ENCODE data around the gene ACSL3. TPM values are rescaled to one million over a fixed set of nuclear protein-coding genes. Genes with fewer than 3 reads are reported as not detected.
"Not testable (repeated sequence)": the region's sequence is repeated elsewhere in the genome, so short reads cannot be mapped to it uniquely, and the experiment has no call there.

ACSL3 gene
- total and polyA plus RNA-seq, 12 donors: 12.7 to 67.2 (median 53.0) TPM

GRCh38 chr2:222915092-222915957 lies 54.5 kb downstream of the ACSL3 start:
- Histone ChIP-seq H3K4me1 (peaks cover 0 to 49% (median 28%) of the 10 kb centered on the region in 9 donors), H3K27ac (no peak overlapping the region), H3K36me3 (peaks cover 0 to 54% (median 3%) of the 10 kb centered on the region in 9 donors), H3K4me3 (no peak overlapping the region), H3K27me3 (no peaks in the 10 kb centered on the region), H3K9me3 (no peaks in the 10 kb centered on the region)
- intact Hi-C loops (cut with DNase I): loop anchor here in 1 of 10 donors (5.0 kb wide), 1 partner anchor 208 kb away; no protein-coding TSS in a partner anchor
- DNase-seq: no peak
- peak in 8 of 9 donors; percentile 19 to 61 (median 49) for TF ChIP-seq CTCF (IDR thresholded peaks at IDR 0.05)
- no peak for ATAC-seq
- 83 to 90% methylated on average over 7 of the region's 7 CpGs for WGBS, 2 donors

DNA sequence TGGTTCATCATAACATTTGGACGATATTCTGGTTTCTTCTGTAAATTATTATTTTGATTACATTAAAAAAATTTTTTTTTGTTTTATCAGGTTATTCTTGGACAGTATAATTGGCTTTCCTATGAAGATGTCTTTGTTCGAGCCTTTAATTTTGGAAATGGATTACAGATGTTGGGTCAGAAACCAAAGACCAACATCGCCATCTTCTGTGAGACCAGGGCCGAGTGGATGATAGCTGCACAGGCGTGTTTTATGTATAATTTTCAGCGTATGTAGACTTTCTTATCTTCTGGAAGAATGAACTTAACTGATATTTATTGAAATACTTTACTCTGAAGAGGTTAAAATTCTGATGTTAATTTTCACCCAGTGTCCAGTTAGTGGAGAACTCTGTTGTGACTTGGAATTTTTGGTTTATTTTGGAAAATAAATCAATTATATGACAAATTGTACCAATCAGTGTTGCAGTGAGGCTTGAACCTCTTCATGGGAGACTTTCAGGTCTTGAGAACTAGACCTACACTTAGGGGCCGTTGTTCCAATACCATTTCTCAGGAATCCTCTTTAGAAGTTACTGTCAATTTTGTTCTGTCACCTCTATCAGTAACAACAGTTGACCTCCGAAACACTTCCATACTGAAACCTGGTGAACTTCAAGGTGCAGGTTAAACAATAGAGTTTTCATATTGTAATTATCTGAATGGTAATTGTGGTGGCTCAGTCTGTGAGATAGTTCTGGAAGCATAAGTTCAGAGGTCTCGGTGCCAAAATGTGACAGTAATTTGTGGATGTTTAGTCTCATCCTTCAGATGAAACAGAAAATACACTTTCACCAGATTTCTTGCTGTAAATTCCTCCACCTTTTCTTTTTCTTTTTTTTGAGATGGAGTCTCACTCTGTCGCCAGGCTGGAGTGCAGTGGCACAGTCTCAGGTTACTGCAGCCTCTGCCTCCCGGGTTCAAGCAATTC lies 55.7 kb downstream of the ACSL3 start:
- WGBS, 2 donors: 83 to 85% methylated on average over 11 of the region's 11 CpGs
- intact Hi-C loops (cut with DNase I): loop anchor here in 1 of 10 donors (5.0 kb wide), 1 partner anchor 209 kb away; no protein-coding TSS in a partner anchor
- Histone ChIP-seq H3K27me3 (no peaks in the 10 kb centered on the region), H3K27ac (no peak overlapping the region), H3K9me3 (no peaks in the 10 kb centered on the region), H3K4me3 (no peak overlapping the region), H3K36me3 (peaks cover 0 to 54% (median 10%) of the 10 kb centered on the region in 9 donors), H3K4me1 (peaks cover 0 to 49% (median 28%) of the 10 kb centered on the region in 9 donors)
- DNase-seq: no peak
- no peak for ATAC-seq
- peak in 4 of 9 donors; percentile 39 to 55 (median 48) for TF ChIP-seq CTCF (IDR thresholded peaks at IDR 0.05)

DNA sequence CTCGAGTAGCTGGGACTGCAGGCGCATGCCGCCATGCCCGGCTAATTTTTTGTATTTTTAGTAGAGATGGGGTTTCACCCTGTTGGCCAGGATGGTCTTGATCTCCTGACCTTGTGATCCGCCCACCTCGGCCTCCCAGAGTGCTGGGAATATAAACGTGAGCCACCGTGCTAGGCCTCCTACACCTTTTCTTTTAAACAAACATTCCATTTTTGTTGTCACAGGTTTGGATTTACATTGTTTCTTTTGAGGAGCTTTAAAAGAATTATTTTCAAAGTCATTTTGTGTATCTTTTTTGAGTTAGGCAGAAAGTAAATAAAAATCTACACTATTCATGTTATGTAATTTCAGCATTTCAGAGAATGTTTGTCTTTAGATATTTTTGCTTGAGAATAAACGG lies 56.4 kb downstream of the ACSL3 start:
- H3K27ac ChIP-seq, DNase-seq, H3K27me3 ChIP-seq, H3K4me3 ChIP-seq, ATAC-seq, H3K9me3 ChIP-seq: not testable (repeated sequence)
- WGBS, 2 donors: 81 to 84% methylated on average over 9 of the region's 9 CpGs
- H3K4me1 ChIP-seq: peaks cover 0 to 42% (median 23%) of the 10 kb centered on the region in 9 donors
- intact Hi-C loops (cut with DNase I): loop anchor here in 1 of 10 donors (5.0 kb wide), 1 partner anchor 210 kb away; no protein-coding TSS in a partner anchor
- peaks cover 0 to 60% (median 12%) of the 10 kb centered on the region in 9 donors for H3K36me3 ChIP-seq

- H3K4me1 ChIP-seq: peaks cover 0 to 19% (median 7%) of the 10 kb centered on the region in 9 donors
- H3K4me3 ChIP-seq: no peak overlapping the region
- TF ChIP-seq CTCF (IDR thresholded peaks at IDR 0.05): no peak
- ATAC-seq (peak in 4 of 8 donors; percentile 38 to 86 (median 62)), DNase-seq (no peak)
- intact Hi-C loops (cut with DNase I): loop anchor here in 1 of 10 donors (5.0 kb wide), 1 partner anchor 213 kb away; no protein-coding TSS in a partner anchor
- peaks cover 0 to 88% (median 30%) of the 10 kb centered on the region in 9 donors for H3K36me3 ChIP-seq
- H3K27ac ChIP-seq: peak overlapping the region in 1 of 10 donors; percentile 51
- no peaks in the 10 kb centered on the region for H3K27me3 ChIP-seq
- H3K9me3 ChIP-seq: no peaks in the 10 kb centered on the region
- 68 to 69% methylated on average over 2 of the region's 2 CpGs for WGBS, 2 donors
Measured at GRCh38 chr2:222919841-222920526, 59.1 kb downstream of the ACSL3 start.

Data from heart right ventricle (tissue), 16 donors.